Liver (tissue), 9 donors: ENCODE data around the gene MYH14. TPM values are rescaled to one million over a fixed set of nuclear protein-coding genes. Genes with fewer than 3 reads are reported as not detected.

ENCODE experiments used
- DNase-seq: peaks from one replicate; pipeline ENCODE4 v3.0.0-alpha.2; 2017; ENCODE audit warnings: low spot score
- H3K27ac ChIP-seq, 2 donors: one replicate each; pipeline ENCODE4 v1.7.0; 2013; ENCODE audit warnings: inconsistent platforms in 2 of 2, low read length in 2 of 2, control low read depth in 1 of 2, low read depth in 1 of 2, mild to moderate bottlenecking in 1 of 2
- H3K27me3 ChIP-seq, 4 donors: one replicate each; pipeline versions ENCODE4 v1.6.1 to v1.7.0; 2013; ENCODE audit warnings: low read length in 3 of 4, inconsistent platforms in 1 of 4, mild to moderate bottlenecking in 1 of 4, moderate library complexity in 1 of 4; ENCODE audit not compliant: control insufficient read depth in 4 of 4, insufficient read depth in 4 of 4
- H3K36me3 ChIP-seq, 4 donors: one replicate each; pipeline versions ENCODE4 v1.6.1 to v1.7.0; 2013; ENCODE audit warnings: low read length in 3 of 4, mild to moderate bottlenecking in 3 of 4, low read depth in 1 of 4, moderate library complexity in 1 of 4; ENCODE audit not compliant: control insufficient read depth in 4 of 4, insufficient read depth in 3 of 4
- H3K4me1 ChIP-seq, 4 donors: one replicate each; pipeline versions ENCODE4 v1.6.1 to v1.7.0; 2013; ENCODE audit warnings: low read length in 3 of 4, mild to moderate bottlenecking in 3 of 4, moderate library complexity in 1 of 4; ENCODE audit not compliant: control insufficient read depth in 4 of 4, insufficient read depth in 4 of 4
- H3K4me3 ChIP-seq, 3 donors: one replicate each; pipeline versions ENCODE4 v1.6.1 to v1.7.0; 2013; ENCODE audit warnings: low read length in 3 of 3, control low read depth in 1 of 3, low read depth in 1 of 3, mild to moderate bottlenecking in 1 of 3
- H3K9ac ChIP-seq, 2 donors: one replicate each; pipeline ENCODE4 v1.7.0; 2013; ENCODE audit warnings: low read length in 2 of 2, mild to moderate bottlenecking in 2 of 2, moderate library complexity in 2 of 2, control low read depth in 1 of 2, low read depth in 1 of 2
- H3K9me3 ChIP-seq, 4 donors: one replicate each; pipeline versions ENCODE4 v1.6.1 to v1.7.0; 2013; ENCODE audit warnings: low read length in 3 of 4; ENCODE audit not compliant: control insufficient read depth in 4 of 4
- ATF3 ChIP-seq: IDR thresholded peaks from 2 replicates; pipeline ENCODE4 v1.6.1; 2016; ENCODE audit warnings: antibody characterized with exemption
- CTCF ChIP-seq: fragments of 150-350 bp; IDR thresholded peaks from 2 replicates; pipeline ENCODE4 v1.5.1; 2017; ENCODE audit warnings: improper control_type of control experiment, low read depth, low read length; ENCODE audit not compliant: missing input control
- FOXA1 ChIP-seq: IDR thresholded peaks from 2 replicates; pipeline ENCODE4 v1.6.1; 2016; ENCODE audit warnings: antibody characterized with exemption
- GABPA ChIP-seq, 2 donors: IDR thresholded peaks in 1 of 2; conservative IDR thresholded peaks in 1 of 2; 2 replicates each; pipeline ENCODE4 v1.6.1; 2016; ENCODE audit warnings: antibody characterized with exemption in 2 of 2, mild to moderate bottlenecking in 1 of 2, moderate library complexity in 1 of 2
- HNF4A ChIP-seq, 2 donors: conservative IDR thresholded peaks; 2 replicates each; pipeline ENCODE4 v1.6.1; 2016; ENCODE audit warnings: antibody characterized with exemption in 2 of 2, mild to moderate bottlenecking in 2 of 2
- HNF4G ChIP-seq: IDR thresholded peaks from 2 replicates; pipeline ENCODE4 v1.6.1; 2016; ENCODE audit warnings: antibody characterized with exemption
- JUND ChIP-seq, 2 donors: IDR thresholded peaks; 2 replicates each; pipeline ENCODE4 v1.6.1; 2016; ENCODE audit warnings: antibody characterized with exemption in 2 of 2
- NR2F2 ChIP-seq: IDR thresholded peaks from 2 replicates; pipeline ENCODE4 v1.6.1; 2016; ENCODE audit warnings: antibody characterized with exemption
- RAD21 ChIP-seq, 2 donors: IDR thresholded peaks; 2 replicates each; pipeline ENCODE4 v1.6.1; 2016; ENCODE audit warnings: antibody characterized with exemption in 2 of 2, mild to moderate bottlenecking in 2 of 2
- RXRA ChIP-seq, 2 donors: IDR thresholded peaks; 2 replicates each; pipeline ENCODE4 v1.6.1; 2017 to 2018; ENCODE audit warnings: antibody characterized with exemption in 2 of 2, mild to moderate bottlenecking in 1 of 2
- SP1 ChIP-seq: IDR thresholded peaks from 2 replicates; pipeline ENCODE4 v1.6.1; 2018; ENCODE audit warnings: antibody characterized with exemption, mild to moderate bottlenecking
- YY1 ChIP-seq: IDR thresholded peaks from 2 replicates; pipeline ENCODE4 v1.6.1; 2016; ENCODE audit warnings: antibody characterized with exemption, mild to moderate bottlenecking
- WGBS: extraction: QIAGEN DNeasy Blood & Tissue Kit; methylation state at CpG from one replicate; pipeline ENCODE4 v1.1.7; 2013; 5-methylcytosine and 5-hydroxymethylcytosine counted together
- polyA plus RNA-seq, 2 donors: library from polyadenylated mRNA; stranded (reverse) in 1 of 2; unstranded in 1 of 2; fragments of 200-250 nt in 1 of 2; fragments of >200 nt in 1 of 2; fragmentation: Nextera tagmentation in 1 of 2; extraction: Ambion mirVana in 1 of 2; gene quantifications; one replicate each; pipeline versions ENCODE4 v1.2.1 to v1.2.3, GENCODE V29; 2013 to 2015
- total RNA-seq, 2 donors: library from RNA; depleted of rRNA; stranded (reverse); fragments of >200 nt; gene quantifications; one replicate each; pipeline ENCODE4 v1.2.3, GENCODE V29; 2014
- TF ChIP-seq, protein P1 (sequence below): IDR thresholded peaks from 2 replicates; pipeline ENCODE4 v1.6.1; 2016; ENCODE audit warnings: antibody characterized with exemption, mild to moderate bottlenecking
- donor health status: healthy.
- donor health status: healthy.
- donor health status: healthy.
- donor health status: healthy.
- donor health status: healthy.

MYH14 gene
- total and polyA plus RNA-seq, 4 donors = 12.4 to 37.5 (median 25.5) TPM

- Histone ChIP-seq H3K4me1 (no peaks in the 10 kb centered on the region), H3K36me3 (peaks cover 10 to 72% (median 25%) of the 10 kb centered on the region in 4 donors), H3K27me3 (no peaks in the 10 kb centered on the region), H3K27ac (no peak overlapping the region), H3K9ac (no peak overlapping the region), H3K9me3 (peaks cover 0 to 2% (median 0%) of the 10 kb centered on the region in 4 donors), H3K4me3 (no peak overlapping the region)
- TF ChIP-seq CTCF (peak; percentile 48), RAD21 (IDR thresholded peaks at IDR 0.05) (peak in 1 of 2 donors; percentile 55)
- TF ChIP-seq, protein P1, sequence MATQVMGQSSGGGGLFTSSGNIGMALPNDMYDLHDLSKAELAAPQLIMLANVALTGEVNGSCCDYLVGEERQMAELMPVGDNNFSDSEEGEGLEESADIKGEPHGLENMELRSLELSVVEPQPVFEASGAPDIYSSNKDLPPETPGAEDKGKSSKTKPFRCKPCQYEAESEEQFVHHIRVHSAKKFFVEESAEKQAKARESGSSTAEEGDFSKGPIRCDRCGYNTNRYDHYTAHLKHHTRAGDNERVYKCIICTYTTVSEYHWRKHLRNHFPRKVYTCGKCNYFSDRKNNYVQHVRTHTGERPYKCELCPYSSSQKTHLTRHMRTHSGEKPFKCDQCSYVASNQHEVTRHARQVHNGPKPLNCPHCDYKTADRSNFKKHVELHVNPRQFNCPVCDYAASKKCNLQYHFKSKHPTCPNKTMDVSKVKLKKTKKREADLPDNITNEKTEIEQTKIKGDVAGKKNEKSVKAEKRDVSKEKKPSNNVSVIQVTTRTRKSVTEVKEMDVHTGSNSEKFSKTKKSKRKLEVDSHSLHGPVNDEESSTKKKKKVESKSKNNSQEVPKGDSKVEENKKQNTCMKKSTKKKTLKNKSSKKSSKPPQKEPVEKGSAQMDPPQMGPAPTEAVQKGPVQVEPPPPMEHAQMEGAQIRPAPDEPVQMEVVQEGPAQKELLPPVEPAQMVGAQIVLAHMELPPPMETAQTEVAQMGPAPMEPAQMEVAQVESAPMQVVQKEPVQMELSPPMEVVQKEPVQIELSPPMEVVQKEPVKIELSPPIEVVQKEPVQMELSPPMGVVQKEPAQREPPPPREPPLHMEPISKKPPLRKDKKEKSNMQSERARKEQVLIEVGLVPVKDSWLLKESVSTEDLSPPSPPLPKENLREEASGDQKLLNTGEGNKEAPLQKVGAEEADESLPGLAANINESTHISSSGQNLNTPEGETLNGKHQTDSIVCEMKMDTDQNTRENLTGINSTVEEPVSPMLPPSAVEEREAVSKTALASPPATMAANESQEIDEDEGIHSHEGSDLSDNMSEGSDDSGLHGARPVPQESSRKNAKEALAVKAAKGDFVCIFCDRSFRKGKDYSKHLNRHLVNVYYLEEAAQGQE = no peak
- WGBS = 93% methylated on average over 23 of the region's 23 CpGs
- no peak for DNase-seq
These were observed 48.9 kb downstream of the MYH14 start for GRCh38 chr19:50252111-50252886.

DNA sequence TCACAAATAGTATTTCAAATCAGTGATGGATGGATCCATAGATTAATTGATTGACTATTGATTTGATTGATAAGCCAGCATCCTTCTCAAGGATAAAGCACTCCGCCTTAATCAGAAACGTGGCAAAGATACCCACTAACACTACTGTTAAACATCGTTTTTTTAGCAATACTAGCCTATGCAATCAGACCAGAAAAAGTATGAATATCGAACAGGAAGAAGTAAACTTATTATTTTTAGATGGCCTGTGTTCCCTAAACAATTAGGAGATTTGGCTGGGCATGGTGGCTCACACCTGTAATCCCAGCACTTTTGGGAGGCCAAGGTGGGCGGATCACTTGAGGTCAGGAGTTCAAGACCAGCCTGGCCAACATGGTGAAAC lies 49.5 kb downstream of the MYH14 start:
- Histone ChIP-seq H3K9ac (no peak overlapping the region), H3K4me3 (no peak overlapping the region), H3K9me3 (peaks cover 0 to 2% (median 0%) of the 10 kb centered on the region in 4 donors), H3K36me3 (peaks cover 10 to 78% (median 30%) of the 10 kb centered on the region in 4 donors), H3K27me3 (no peaks in the 10 kb centered on the region), H3K4me1 (no peaks in the 10 kb centered on the region), H3K27ac (no peak overlapping the region)
- no peak for DNase-seq
- WGBS = 93% methylated on average over 5 of the region's 5 CpGs
- TF ChIP-seq RAD21 (IDR thresholded peaks at IDR 0.05) (no peak), NR2F2 (no peak), FOXA1 (no peak), SP1 (no peak), CTCF (no peak), HNF4A (conservative IDR thresholded peaks at IDR 0.05) (no peak), JUND (IDR thresholded peaks at IDR 0.05) (no peak), HNF4G (no peak), YY1 (no peak), RXRA (IDR thresholded peaks at IDR 0.05) (no peak), GABPA (IDR thresholded peaks at IDR 0.05 in 1 of 2, conservative IDR thresholded peaks at IDR 0.05 in 1 of 2) (no peak), ATF3 (no peak)
- TF ChIP-seq, protein P1 = no peak
